Stimulated activated CD4-positive, alpha-beta T cell treated with anti-CD3 and anti-CD28 coated beads, Interleukin-4, amount 100 ng/mL, for 1 hour (primary cell): ENCODE data around the gene ATP5ME.

Experiments used
- DNase-seq: peaks from one replicate; pipeline ENCODE4 v3.0.0-alpha.2; 2020

ATP5ME gene

DNA sequence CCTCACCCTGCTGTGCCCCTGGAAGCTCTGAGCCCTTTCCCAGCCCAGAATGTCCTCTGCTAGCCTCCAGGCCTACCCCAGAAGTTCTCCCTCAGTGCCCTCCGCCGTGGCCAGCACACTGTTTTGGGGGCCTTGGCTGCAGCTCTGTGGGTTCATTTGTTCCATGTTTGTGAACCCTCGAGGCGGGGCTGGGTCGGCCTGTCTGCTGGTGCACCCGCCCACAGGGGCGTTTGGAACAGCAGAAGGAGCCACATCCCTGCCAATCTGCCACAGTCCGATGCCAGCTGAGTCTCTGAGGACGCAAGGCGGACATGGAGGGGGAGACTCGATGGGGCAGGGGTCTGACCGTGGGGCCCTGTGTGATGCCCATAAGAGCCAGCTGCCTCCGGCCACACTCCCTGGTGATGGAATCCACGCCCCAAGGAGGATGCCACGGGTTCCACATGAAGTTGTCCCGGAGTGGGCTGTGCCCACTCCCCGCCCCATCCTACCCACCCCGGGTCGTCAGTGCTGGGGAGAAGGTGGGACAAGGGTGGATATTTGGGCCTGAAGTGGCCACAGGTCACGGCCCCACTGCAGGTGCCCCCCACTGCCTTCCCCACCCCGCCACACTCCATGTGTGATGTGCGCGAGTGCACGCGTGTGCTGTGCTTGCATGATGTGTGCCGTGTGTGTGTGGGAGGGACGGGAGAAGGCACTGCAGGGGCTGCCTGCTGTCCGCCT is 7.1 kb downstream of the ATP5ME start:
- DNase-seq, result no peak

DNA sequence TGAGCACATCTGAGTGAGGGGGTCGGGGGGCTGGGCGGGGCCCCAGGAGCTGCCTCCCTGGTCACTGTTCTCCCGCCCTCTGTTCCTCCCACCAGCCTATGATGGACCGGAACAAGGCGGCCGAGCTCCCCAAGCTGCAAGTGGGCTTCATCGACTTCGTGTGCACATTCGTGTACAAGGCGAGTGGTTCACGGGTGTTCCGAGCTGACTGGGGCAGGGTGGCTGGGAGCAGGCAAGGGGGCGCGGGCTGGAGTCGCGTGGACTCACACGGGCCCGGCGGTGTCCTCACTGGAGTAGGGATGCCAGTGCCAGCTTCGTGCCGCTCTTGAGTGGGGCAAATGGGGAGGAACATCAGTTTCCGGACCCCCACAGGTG is 7.7 kb downstream of the ATP5ME start:
- DNase-seq, result no peak

GRCh38 chr4:665751-666435 is 8.2 kb downstream of the ATP5ME start:
- no peak for DNase-seq

DNA sequence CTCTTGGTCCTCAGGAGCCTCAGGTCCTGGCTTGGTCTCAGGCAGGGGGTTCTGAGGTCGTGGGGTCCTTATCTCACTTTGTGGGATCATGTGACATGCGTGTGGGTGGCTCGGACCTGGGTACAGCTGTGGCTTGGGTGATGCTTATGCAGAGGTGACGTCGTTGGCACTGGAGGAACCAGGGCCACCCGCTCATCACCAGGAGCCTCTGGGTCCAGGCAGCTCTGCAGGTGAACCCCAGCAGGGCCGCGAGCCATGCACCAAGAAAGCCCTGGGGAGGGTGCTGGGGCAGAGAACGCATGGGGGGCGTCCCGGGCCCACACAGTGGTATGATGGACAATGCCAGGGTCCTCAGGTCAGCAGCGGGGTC is 8.7 kb downstream of the ATP5ME start:
- DNase-seq, result no peak

- DNase-seq, result no peak
Measured at GRCh38 chr4:664713-665231, 9.3 kb downstream of the ATP5ME start.

- DNase-seq, result peak; percentile 78
Measured at GRCh38 chr4:663438-664428, 10.3 kb downstream of the ATP5ME start.

DNA sequence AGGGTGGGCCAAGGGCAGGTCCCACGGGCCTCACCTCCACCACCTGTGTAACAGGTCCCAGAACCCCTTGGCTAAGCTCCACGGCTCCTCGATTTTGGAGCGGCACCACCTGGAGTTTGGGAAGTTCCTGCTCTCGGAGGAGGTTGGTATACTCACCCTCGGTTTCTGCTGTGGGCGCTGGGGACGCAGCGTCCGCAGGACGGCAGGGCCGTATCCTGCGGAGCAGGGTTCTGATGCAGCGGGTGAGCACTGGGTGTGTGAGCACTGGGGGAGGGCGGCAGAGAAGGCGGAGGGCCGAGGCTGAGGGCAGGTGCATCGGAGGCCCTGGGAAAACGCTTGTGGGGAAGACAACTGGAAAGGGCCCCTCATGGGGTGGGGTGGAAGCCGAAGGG is 11.0 kb downstream of the ATP5ME start:
- DNase-seq, result peak; percentile 2

DNA sequence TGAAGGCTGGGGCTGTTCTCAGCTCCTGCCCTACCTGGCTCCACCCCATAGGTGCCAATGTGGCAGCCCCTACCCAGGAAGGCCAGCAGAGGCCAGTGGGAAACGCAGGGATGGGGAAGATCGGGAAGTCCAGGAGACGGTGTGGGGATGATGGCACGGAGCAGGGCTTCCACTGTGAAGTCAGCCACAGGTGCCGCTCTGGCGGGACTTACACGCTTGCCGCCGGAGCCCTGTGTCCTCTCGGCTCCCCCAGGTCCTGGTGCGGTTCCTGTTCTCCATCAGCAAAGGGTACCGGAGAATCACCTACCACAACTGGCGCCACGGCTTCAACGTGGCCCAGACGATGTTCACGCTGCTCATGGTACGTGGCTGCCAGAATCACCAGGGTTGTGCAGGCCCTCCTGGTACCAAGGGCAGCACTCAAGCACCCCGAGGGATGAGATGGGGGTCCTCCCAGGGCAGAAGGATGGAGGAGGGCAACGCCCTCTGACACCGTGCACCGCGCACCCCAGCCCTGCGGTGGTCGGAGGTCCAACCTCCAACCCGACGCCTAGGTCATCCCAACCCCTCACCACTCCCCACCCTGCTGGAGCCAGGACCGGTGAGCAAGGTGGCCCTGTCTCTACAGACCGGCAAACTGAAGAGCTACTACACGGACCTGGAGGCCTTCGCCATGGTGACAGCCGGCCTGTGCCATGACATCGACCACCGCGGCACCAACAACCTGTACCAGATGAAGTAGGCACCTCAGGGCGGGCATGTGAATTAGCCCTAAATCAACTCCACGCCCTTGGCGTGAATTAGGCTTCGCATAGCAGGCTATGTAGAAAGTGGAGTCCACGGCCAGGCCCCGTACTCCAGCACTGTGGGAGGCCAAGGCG is 12.0 kb downstream of the ATP5ME start:
- peak; percentile 0 for DNase-seq

DNA sequence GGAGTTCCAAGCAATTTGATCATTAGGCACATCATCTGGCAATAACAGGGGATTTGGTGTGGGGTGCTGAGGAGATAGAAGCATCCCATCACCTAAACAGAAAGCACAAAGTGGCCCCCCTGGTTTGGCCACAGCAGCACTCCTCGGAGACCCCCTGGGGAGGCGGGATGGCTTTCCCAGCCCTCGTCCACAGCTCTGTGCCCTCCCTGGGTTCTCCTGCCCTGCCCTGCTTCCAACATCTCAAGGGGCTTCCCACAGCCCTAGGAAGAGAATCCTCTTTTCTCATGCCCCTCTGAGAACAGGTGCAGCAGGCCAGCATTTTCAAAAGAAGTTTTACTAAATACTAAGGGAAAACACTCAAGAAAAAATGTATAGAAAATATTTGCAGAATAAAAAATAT is 12.8 kb downstream of the ATP5ME start:
- no peak for DNase-seq

GRCh38 chr4:660401-660800 is 13.7 kb downstream of the ATP5ME start:
- DNase-seq, result no peak

GRCh38 chr4:659851-660250 is 14.2 kb downstream of the ATP5ME start:
- no peak for DNase-seq

DNA sequence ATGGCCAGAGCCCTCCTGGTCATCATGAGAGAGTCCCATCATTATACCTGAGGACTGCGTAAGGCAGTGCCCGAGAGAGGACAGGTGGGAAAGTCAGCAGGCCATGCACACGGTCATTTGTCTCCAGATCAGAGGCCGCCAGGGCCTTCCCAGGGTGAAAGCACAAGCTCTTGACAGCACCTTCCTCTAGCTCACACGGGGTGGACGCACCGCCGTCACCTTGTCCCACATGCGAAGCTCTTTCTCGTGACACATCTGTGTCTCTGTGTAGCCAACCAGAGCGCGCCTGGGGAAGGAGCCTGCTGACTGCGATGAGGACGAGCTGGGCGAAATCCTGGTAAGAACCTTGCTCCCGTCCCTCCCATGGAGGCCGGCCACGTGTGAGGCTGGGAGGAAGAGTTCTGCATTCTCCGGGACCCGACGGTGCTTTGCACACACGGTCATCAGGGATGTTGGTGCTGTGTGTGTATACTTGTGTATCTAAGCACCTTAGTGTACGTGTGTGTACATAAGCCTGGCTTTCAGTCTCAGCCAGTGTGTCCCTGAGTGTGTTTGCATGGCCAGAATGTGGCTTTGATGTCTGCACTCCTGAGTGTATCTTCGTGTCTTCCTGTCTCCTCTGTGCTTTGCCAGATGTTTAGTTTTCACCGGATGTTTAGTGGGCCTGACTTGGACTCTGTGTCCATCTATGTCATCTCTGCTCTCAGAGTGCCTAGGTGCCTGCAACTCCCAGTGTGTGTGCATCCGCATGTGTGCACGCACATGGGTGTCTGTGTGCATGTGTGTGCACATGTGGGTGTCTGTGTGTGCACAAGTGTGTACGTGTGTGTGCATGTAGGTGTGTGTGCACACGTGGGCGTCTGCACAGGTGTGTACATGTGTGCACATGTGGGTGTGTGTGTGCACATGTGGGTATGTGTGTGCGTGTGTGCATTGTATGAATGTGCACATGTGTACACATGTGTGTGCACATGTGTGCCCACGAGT is 15.1 kb downstream of the ATP5ME start:
- no peak for DNase-seq

DNA sequence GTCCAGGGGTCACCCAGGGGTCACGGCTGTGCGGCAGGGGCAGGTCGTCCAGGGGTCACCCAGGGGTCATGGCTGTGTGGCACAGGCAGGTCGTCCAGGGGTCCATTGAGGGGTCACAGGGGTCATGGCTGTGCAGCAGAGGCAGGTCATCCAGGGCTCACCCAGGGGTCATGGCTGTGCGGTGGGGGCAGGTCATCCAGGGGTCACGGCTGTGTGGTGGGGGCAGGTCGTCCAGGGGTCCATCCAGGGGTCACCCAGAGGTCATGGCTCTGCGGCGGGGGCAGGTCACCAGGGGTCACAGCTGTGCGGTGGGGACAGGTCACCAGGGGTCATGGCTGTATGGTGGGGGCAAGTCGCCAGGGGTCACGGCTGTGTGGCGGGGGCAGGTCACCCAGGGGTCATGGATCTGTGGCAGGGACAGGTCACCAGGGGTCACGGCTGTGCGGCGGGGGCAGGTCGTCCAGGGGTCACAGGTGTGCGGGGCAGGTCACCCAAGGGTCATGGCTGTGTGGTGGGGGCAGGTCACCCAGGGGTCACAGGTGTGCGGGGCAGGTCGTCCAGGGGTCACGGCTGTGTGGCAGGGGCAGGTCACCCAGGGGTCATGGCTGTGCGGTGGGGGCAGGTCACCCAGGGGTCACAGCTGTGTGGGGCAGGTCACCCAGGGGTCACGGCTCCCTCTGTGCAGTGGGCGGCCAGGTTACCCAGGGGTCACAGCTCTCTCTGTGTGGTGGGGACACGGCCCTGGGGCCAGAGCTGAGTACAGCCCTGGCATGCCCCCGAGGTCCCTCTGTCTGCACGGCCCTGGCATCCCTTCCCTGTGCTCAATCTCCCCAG is 16.0 kb downstream of the ATP5ME start:
- DNase-seq, result no peak

GRCh38 chr4:657338-657833 is 16.7 kb downstream of the ATP5ME start:
- no peak for DNase-seq

- DNase-seq, result no peak
Measured at GRCh38 chr4:656436-657337, 17.4 kb downstream of the ATP5ME start.

GRCh38 chr4:655464-656151 is 18.5 kb downstream of the ATP5ME start:
- no peak for DNase-seq

DNA sequence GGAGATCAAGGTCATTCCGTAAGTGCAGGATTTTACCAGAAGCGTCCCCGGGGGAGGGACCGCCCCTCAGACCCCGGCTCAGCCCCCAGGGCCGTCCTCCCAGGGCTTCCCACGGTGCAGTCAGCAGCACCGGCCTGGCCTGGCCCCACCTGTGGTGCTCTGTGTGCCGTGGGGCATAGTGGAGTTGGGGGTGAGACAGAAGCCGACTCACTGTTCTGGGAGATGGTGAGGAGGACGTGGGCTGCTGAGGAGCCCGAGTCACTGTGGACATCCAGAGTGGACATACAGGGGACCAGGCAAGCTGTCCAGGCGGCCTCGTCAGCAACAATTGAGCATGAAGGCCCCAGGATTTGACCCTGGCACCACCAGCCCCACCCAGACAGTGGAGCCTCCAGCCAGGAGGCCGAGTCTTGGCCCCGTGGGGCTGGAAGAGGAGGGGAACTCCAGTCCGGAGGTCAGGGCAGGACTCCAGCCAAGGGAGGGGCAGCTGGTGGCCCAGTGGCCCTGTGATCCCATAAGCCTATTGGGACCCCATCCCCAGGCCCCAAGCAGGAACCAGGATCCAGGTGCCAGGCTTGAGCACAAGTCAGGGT is 19.1 kb downstream of the ATP5ME start:
- no peak for DNase-seq

GRCh38 chr4:654503-654845 is 19.6 kb downstream of the ATP5ME start:
- no peak for DNase-seq
